Activated T-helper 9 cell treated with anti-CD3 and anti-CD28 coated beads, Interleukin-2, amount 50 U/mL, for 16 hours (primary cell): Measurements from ENCODE around the gene DNM2.
"Not testable (repeated sequence)": the region's sequence is repeated elsewhere in the genome, so short reads cannot be mapped to it uniquely, and the experiment has no call there.

Source experiments
- DNase-seq: peaks from one replicate; pipeline ENCODE4 v3.0.0-alpha.2; 2020; ENCODE audit warnings: low read depth

DNM2 gene

GRCh38 chr19:10868872-10869547 is 151.1 kb downstream of the DNM2 start:
- no peak for DNase-seq

GRCh38 chr19:10869872-10870311 is 152.0 kb downstream of the DNM2 start:
- not testable (repeated sequence) for DNase-seq

- no peak for DNase-seq
Measured at GRCh38 chr19:10870501-10870954, 152.6 kb downstream of the DNM2 start.

GRCh38 chr19:10870955-10871603 is 153.2 kb downstream of the DNM2 start, which contains the start of gene CARM1:
CARM1 (plus strand) TSS chr19:10871553; CDS start chr19:10871703, 150 bp downstream.
- DNase-seq, result peak; percentile 99

- DNase-seq, result peak; percentile 25
Measured at GRCh38 chr19:10871711-10872545, 154.0 kb downstream of the DNM2 start.

- no peak for DNase-seq
Measured at GRCh38 chr19:10872546-10873107, 154.7 kb downstream of the DNM2 start.

- DNase-seq, result no peak
Measured at GRCh38 chr19:10874024-10874423, 156.1 kb downstream of the DNM2 start.

- no peak for DNase-seq
Measured at GRCh38 chr19:10876459-10877240, 158.8 kb downstream of the DNM2 start.

- not testable (repeated sequence) for DNase-seq
Measured at GRCh38 chr19:10877608-10878007, 159.7 kb downstream of the DNM2 start.

- DNase-seq, result no peak
Measured at GRCh38 chr19:10878253-10878652, 160.4 kb downstream of the DNM2 start.
